NCI-H2029 treated with DMSO at 0.1 percent for 48 hours (cell line): ENCODE measurements around the gene RBPMS2.
"Not testable (repeated sequence)": the region's sequence is repeated elsewhere in the genome, so short reads cannot be mapped to it uniquely, and the experiment has no call there.

Experiments
- DNase-seq: peaks from one replicate; lab custom pipeline; 2025; lab: John Stamatoyannopoulos, UW

RBPMS2 gene

GRCh38 chr15:64753480-64754185 lies 21.8 kb downstream of the RBPMS2 start:
- no peak for DNase-seq

GRCh38 chr15:64751464-64751863 lies 23.9 kb downstream of the RBPMS2 start:
- DNase-seq = no peak

GRCh38 chr15:64749999-64750657 lies 25.3 kb downstream of the RBPMS2 start:
- DNase-seq = no peak

- DNase-seq = no peak
Measured at GRCh38 chr15:64749167-64749566, 26.2 kb downstream of the RBPMS2 start.

GRCh38 chr15:64748251-64748650 lies 27.1 kb downstream of the RBPMS2 start:
- no peak for DNase-seq

GRCh38 chr15:64747578-64747977 lies 27.8 kb downstream of the RBPMS2 start:
- no peak for DNase-seq

- no peak for DNase-seq
Measured at GRCh38 chr15:64746921-64747320, 28.5 kb downstream of the RBPMS2 start.

GRCh38 chr15:64746356-64746755 lies 29.0 kb downstream of the RBPMS2 start:
- DNase-seq = no peak

GRCh38 chr15:64743691-64744090 lies 31.7 kb downstream of the RBPMS2 start:
- no peak for DNase-seq

- no peak for DNase-seq
Measured at GRCh38 chr15:64742921-64743320, 32.5 kb downstream of the RBPMS2 start.

GRCh38 chr15:64742385-64742784 lies 33.0 kb downstream of the RBPMS2 start:
- DNase-seq = no peak

- not testable (repeated sequence) for DNase-seq
Measured at GRCh38 chr15:64741708-64742107, 33.7 kb downstream of the RBPMS2 start.

GRCh38 chr15:64740311-64741170 lies 34.8 kb downstream of the RBPMS2 start:
- no peak for DNase-seq

GRCh38 chr15:64739577-64740143 lies 35.7 kb downstream of the RBPMS2 start:
- no peak for DNase-seq

- DNase-seq = no peak
Measured at GRCh38 chr15:64739156-64739555, 36.2 kb downstream of the RBPMS2 start.

- no peak for DNase-seq
Measured at GRCh38 chr15:64738226-64739095, 36.9 kb downstream of the RBPMS2 start.

- no peak for DNase-seq
Measured at GRCh38 chr15:64732156-64732860, 43.1 kb downstream of the RBPMS2 start.

- no peak for DNase-seq
Measured at GRCh38 chr15:64731805-64732151, 43.6 kb downstream of the RBPMS2 start.

- DNase-seq = peak; percentile 13
Measured at GRCh38 chr15:64731012-64731804, 44.2 kb downstream of the RBPMS2 start.

GRCh38 chr15:64730151-64730550 lies 45.2 kb downstream of the RBPMS2 start:
- no peak for DNase-seq
